Endothelial cell of umbilical vein (primary cell): ENCODE results near the gene NFATC2. TPM values are rescaled to one million over a fixed set of nuclear protein-coding genes. Genes with fewer than 3 reads are reported as not detected.

Experiments used
- BruUV-seq: library from RNA; stranded (reverse); fragments of 400-500 nt; replicated peaks from 2 replicates; lab custom pipeline; 2021; lab: Mats Ljungman, UMichigan
- CTCF ChIA-PET: fragments of 300-600, 350-600 bp; sonication (Branson Sonifier 250); formaldehyde crosslinking; loops from one replicate; lab custom pipeline; 2021; ENCODE audit warnings: antibody characterized with exemption, inconsistent platforms; lab: Charles Lee
- POLR2A ChIA-PET: fragments of 300-600, 350-600 bp; sonication (Branson Sonifier 250); formaldehyde crosslinking; loops from one replicate; lab custom pipeline; 2021; ENCODE audit warnings: antibody characterized with exemption, inconsistent platforms; lab: Charles Lee
- DNase-seq: peaks from one replicate; pipeline ENCODE4 v3.0.0-alpha.2; 2011; ENCODE audit warnings: low read depth, low spot score
- FAIRE-seq: peaks from 2 replicates; lab custom pipeline; 2011; peaks lifted over from hg19 to GRCh38; lab: Jason Lieb, UNC
- H2AFZ ChIP-seq: 2 replicates; pipeline ENCODE4 v1.6.0; 2012; ENCODE audit warnings: low read depth, low read length, control low read depth, inconsistent platforms
- H3K27ac ChIP-seq: 2 replicates; pipeline ENCODE4 v1.5.1; 2011; ENCODE audit warnings: low read depth, mild to moderate bottlenecking, control low read depth, low read length, moderate library complexity; ENCODE audit not compliant: insufficient read depth
- H3K27me3 ChIP-seq, 2 experiments: 2 replicates each; pipeline versions ENCODE4 v1.6.0 to v1.6.1; 2011; ENCODE audit warnings: low read length in 2 of 2, mixed read lengths in 1 of 2; ENCODE audit not compliant: control insufficient read depth in 2 of 2, insufficient read depth in 2 of 2
- H3K36me3 ChIP-seq, 2 experiments: 2 replicates in 1 of 2; 3 replicates in 1 of 2; pipeline ENCODE4 v1.5.1; 2011; ENCODE audit warnings: low read length in 2 of 2, mild to moderate bottlenecking in 1 of 2, moderate library complexity in 1 of 2; ENCODE audit not compliant: control insufficient read depth in 2 of 2, insufficient read depth in 2 of 2; ENCODE audit errors: extremely low read depth in 1 of 2
- H3K4me1 ChIP-seq: 3 replicates; pipeline ENCODE4 v1.5.1; 2011; ENCODE audit warnings: mild to moderate bottlenecking, low read length; ENCODE audit not compliant: control insufficient read depth, insufficient read depth; ENCODE audit errors: extremely low read depth
- H3K4me2 ChIP-seq: 2 replicates; pipeline ENCODE4 v1.6.1; 2011; ENCODE audit warnings: low read length, control low read depth, mixed read lengths; ENCODE audit not compliant: insufficient read depth
- H3K4me3 ChIP-seq, 3 experiments: fragments of 200-600 bp in 1 of 3; sonication (generic), shearing (Covaris generic) in 1 of 3; replicated peaks in 1 of 3; 2 replicates each; pipeline ENCODE4 v1.5.1; 2011 to 2016; ENCODE audit warnings: control low read depth in 3 of 3, low read length in 3 of 3, mild to moderate bottlenecking in 2 of 3, inconsistent platforms in 1 of 3, low read depth in 1 of 3, moderate library complexity in 1 of 3; ENCODE audit not compliant: insufficient read depth in 1 of 3
- H3K79me2 ChIP-seq: 2 replicates; pipeline ENCODE4 v1.6.0; 2012; ENCODE audit warnings: low read length, inconsistent platforms; ENCODE audit not compliant: control insufficient read depth, insufficient read depth
- H3K9ac ChIP-seq: replicated peaks from 2 replicates; pipeline ENCODE3; 2011; ENCODE audit warnings: low read length, control low read depth; ENCODE audit not compliant: insufficient read depth; ENCODE audit errors: extremely low read depth
- H3K9me1 ChIP-seq: replicated peaks from 3 replicates; pipeline ENCODE4 v1.6.0; 2011; ENCODE audit warnings: mild to moderate bottlenecking, low read length; ENCODE audit not compliant: control insufficient read depth, insufficient read depth; ENCODE audit errors: extremely low read depth
- H3K9me3 ChIP-seq: replicated peaks from 2 replicates; pipeline ENCODE4 v1.5.1; 2012; ENCODE audit warnings: low read length, inconsistent platforms; ENCODE audit not compliant: control insufficient read depth, insufficient read depth
- H4K20me1 ChIP-seq: replicated peaks from 2 replicates; pipeline ENCODE3; 2011; ENCODE audit warnings: mild to moderate bottlenecking, low read length; ENCODE audit not compliant: control insufficient read depth, insufficient read depth; ENCODE audit errors: extremely low read depth
- EZH2 ChIP-seq: IDR thresholded peaks from 2 replicates; pipeline ENCODE4 v1.6.1; 2012; ENCODE audit warnings: borderline replicate concordance, low read depth, mild to moderate bottlenecking, moderate library complexity, low read length, inconsistent platforms; ENCODE audit not compliant: severe bottlenecking
- FOS ChIP-seq: IDR thresholded peaks from 2 replicates; pipeline ENCODE4 v1.6.1; 2011; ENCODE audit warnings: mild to moderate bottlenecking, low read length, moderate library complexity, borderline replicate concordance; ENCODE audit not compliant: insufficient read depth
- GATA2 ChIP-seq: IDR thresholded peaks from 2 replicates; pipeline ENCODE4 v1.7.0; 2011; ENCODE audit warnings: low read depth, mild to moderate bottlenecking, moderate library complexity, mixed read lengths, low read length; ENCODE audit not compliant: insufficient read length, insufficient read depth
- JUN ChIP-seq: IDR thresholded peaks from 2 replicates; pipeline ENCODE4 v1.6.1; 2011; ENCODE audit warnings: borderline replicate concordance, low read depth; ENCODE audit not compliant: insufficient read length, insufficient read depth
- MYC ChIP-seq: IDR thresholded peaks from one replicate; pipeline ENCODE4 v1.6.1; 2011; ENCODE audit warnings: mild to moderate bottlenecking, low read depth, low read length
- POLR2A ChIP-seq: IDR thresholded peaks from 2 replicates; pipeline ENCODE4 v1.6.1; 2012; ENCODE audit warnings: low read depth, mild to moderate bottlenecking, control low read depth, low read length
- POLR2AphosphoS5 ChIP-seq: IDR thresholded peaks from 2 replicates; pipeline ENCODE4 v1.6.1; 2012; ENCODE audit warnings: low read depth, mild to moderate bottlenecking, control low read depth, low read length, moderate library complexity; ENCODE audit not compliant: insufficient read depth
- dilution Hi-C: fragments of 300-500 bp; cut with MboI; formaldehyde crosslinking; loops from one replicate; pipeline ENCODE4 v1.15.0; 2019; ENCODE audit warnings: low sequenced_read_pairs; ENCODE audit not compliant: extremely low pct_ligation_motif_present
- intact Hi-C: fragments of 100-400 bp; cut with micrococcal nuclease; formaldehyde crosslinking; loops from one replicate; pipeline ENCODE4 v1.10.0; 2022
- polyA plus RNA-seq, 4 experiments: library from polyadenylated mRNA; depleted of rRNA in 3 of 4; stranded (reverse) in 3 of 4; unstranded in 1 of 4; fragments of >200 nt; gene quantifications; 2 replicates each; pipeline versions ENCODE4 v1.2.1 to v1.2.3, GENCODE V29; 2011 to 2012; ENCODE audit warnings: missing spikeins in 1 of 4
- total RNA-seq: library from RNA; stranded (reverse); gene quantifications from 2 replicates; pipeline ENCODE4 v1.2.3, GENCODE V29; 2021
- TF ChIP-seq, protein P1 (sequence below), 2 donors: IDR thresholded peaks; 1 replicate in 1 of 2; 2 replicates in 1 of 2; pipeline ENCODE4 v1.5.1; 2011; ENCODE audit warnings: low read length in 2 of 2, mild to moderate bottlenecking in 2 of 2, moderate library complexity in 2 of 2, control low read depth in 1 of 2, inconsistent platforms in 1 of 2, low read depth in 1 of 2; ENCODE audit not compliant: insufficient read depth in 1 of 2; ENCODE audit errors: extremely low read depth in 1 of 2
- TF ChIP-seq, protein P2 (sequence below): IDR thresholded peaks from 2 replicates; pipeline ENCODE4 v1.6.1; 2011; ENCODE audit not compliant: insufficient read depth, insufficient read length

The NFATC2 gene
- total and polyA plus RNA-seq, 2 donors (not counting 3 experiments of a cell fraction or from before 2014, with no cell fraction given) = 3.1 to 13.0 TPM

DNA sequence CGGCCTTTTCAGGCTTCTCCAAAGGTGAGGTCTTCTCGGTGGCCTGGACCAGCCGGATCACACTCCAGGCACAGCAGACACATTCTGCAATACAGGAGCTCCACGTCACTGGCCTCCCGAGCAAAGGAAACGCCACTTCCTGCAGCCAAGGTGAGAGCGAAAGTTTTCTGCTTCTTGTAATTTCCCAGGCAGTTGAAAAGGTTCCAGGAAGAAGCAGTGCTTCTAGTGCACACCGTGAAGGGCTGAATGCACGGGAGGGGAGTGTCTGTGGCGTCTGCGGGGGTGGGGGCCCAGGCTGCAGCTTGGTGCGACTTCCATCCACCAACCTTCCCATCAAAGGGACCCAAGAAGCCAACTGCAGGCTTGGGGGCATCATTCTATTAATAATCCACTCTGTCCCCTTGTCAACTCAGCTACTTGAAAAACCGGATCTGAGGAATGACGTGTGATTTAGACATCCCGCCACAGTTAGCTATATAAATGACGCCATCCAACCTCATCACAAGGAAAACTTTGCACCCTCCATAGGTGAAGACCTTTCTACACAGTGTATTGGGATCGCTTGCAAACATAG lies 61.1 kb downstream of the NFATC2 start:
- Histone ChIP-seq H3K36me3 (peaks cover 0 to 2% of the 10 kb centered on the region in 2 experiments), H3K9me1 (no peaks in the 10 kb centered on the region), H3K4me2 (no peak overlapping the region), H3K79me2 (no peaks in the 10 kb centered on the region), H3K4me1 (no peaks in the 10 kb centered on the region), H3K27ac (no peak overlapping the region), H3K9me3 (no peaks in the 10 kb centered on the region), H3K27me3 (no peaks in the 10 kb centered on the region), H2AFZ (no peak overlapping the region), H3K9ac (no peak overlapping the region), H3K4me3 (no peak overlapping the region), H4K20me1 (no peaks in the 10 kb centered on the region)
- dilution Hi-C loops = no loop called here
- no peak for TF ChIP-seq POLR2AphosphoS5
- no peak for TF ChIP-seq POLR2A
- TF ChIP-seq, protein P1, sequence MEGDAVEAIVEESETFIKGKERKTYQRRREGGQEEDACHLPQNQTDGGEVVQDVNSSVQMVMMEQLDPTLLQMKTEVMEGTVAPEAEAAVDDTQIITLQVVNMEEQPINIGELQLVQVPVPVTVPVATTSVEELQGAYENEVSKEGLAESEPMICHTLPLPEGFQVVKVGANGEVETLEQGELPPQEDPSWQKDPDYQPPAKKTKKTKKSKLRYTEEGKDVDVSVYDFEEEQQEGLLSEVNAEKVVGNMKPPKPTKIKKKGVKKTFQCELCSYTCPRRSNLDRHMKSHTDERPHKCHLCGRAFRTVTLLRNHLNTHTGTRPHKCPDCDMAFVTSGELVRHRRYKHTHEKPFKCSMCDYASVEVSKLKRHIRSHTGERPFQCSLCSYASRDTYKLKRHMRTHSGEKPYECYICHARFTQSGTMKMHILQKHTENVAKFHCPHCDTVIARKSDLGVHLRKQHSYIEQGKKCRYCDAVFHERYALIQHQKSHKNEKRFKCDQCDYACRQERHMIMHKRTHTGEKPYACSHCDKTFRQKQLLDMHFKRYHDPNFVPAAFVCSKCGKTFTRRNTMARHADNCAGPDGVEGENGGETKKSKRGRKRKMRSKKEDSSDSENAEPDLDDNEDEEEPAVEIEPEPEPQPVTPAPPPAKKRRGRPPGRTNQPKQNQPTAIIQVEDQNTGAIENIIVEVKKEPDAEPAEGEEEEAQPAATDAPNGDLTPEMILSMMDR (IDR thresholded peaks at IDR 0.05; ENCODE audit: extremely low read depth in 1 of 2, insufficient read depth in 1 of 2, low read depth in 1 of 2, low read length in 2 of 2) = no peak
- TF ChIP-seq GATA2 = no peak
- no peak for TF ChIP-seq MYC
- no peak for TF ChIP-seq JUN
- TF ChIP-seq, protein P2, sequence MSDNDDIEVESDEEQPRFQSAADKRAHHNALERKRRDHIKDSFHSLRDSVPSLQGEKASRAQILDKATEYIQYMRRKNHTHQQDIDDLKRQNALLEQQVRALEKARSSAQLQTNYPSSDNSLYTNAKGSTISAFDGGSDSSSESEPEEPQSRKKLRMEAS = no peak
- no peak for TF ChIP-seq EZH2
- TF ChIP-seq FOS = no peak
- POLR2A ChIA-PET = no interaction called here
- FAIRE-seq (no peak), DNase-seq (no peak)
- BruUV-seq = no TSS peak
- CTCF ChIA-PET = interaction anchor here (0.8 to 1.3 kb wide), 3 partner anchors 25 to 113 kb away, joined by 3 to 5 read pairs (median 4); no protein-coding TSS in a partner anchor
- intact Hi-C loops = no loop called here
